CD4-positive, alpha-beta T cell (primary cell): ENCODE measurements around the gene LINGO4. TPM values are rescaled to one million over a fixed set of nuclear protein-coding genes. Genes with fewer than 3 reads are reported as not detected.

ENCODE experiments used
- ATAC-seq: fragments of 200-7000 bp; cut with Tn5 transposase; one replicate; pipeline ENCODE4 v1.10.0; 2022; ENCODE audit warnings: mild to moderate bottlenecking; ENCODE audit not compliant: poor library complexity
- CTCF ChIA-PET: fragments of 350-600 bp; sonication (Branson Sonifier 250); formaldehyde crosslinking; loops from one replicate; lab custom pipeline; 2021; ENCODE audit warnings: antibody characterized with exemption, inconsistent platforms; lab: Charles Lee
- POLR2A ChIA-PET: fragments of 350-600 bp; sonication (Branson Sonifier 250); formaldehyde crosslinking; loops from one replicate; lab custom pipeline; 2021; ENCODE audit warnings: antibody characterized with exemption, inconsistent platforms; lab: Charles Lee
- DNase-seq, 14 experiments: peaks; one replicate each; pipeline ENCODE4 v3.0.0-alpha.2; 2013 to 2020; ENCODE audit warnings: mixed read lengths in 2 of 14
- H3K27ac ChIP-seq, 2 donors: one replicate each; pipeline versions ENCODE4 v1.5.1 to v1.7.0; 2013; ENCODE audit warnings: low read length in 2 of 2, low read depth in 1 of 2, mild to moderate bottlenecking in 1 of 2
- H3K27me3 ChIP-seq, 2 experiments: 1 replicate in 1 of 2; 2 replicates in 1 of 2; pipeline versions ENCODE4 v1.6.1 to v1.7.0; 2013; ENCODE audit warnings: low read length in 2 of 2, control low read depth in 1 of 2, mild to moderate bottlenecking in 1 of 2, moderate library complexity in 1 of 2; ENCODE audit not compliant: insufficient read depth in 2 of 2, control insufficient read depth in 1 of 2
- H3K36me3 ChIP-seq: one replicate; pipeline ENCODE4 v1.6.1; 2013; ENCODE audit warnings: low read length, control low read depth; ENCODE audit not compliant: insufficient read depth
- H3K4me1 ChIP-seq: one replicate; pipeline ENCODE4 v1.6.1; 2013; ENCODE audit warnings: low read length, control low read depth; ENCODE audit not compliant: insufficient read depth
- H3K4me3 ChIP-seq: one replicate; pipeline ENCODE4 v1.5.1; 2013; ENCODE audit warnings: mild to moderate bottlenecking, low read length, moderate library complexity
- H3K9me3 ChIP-seq, 2 experiments: 1 replicate in 1 of 2; 2 replicates in 1 of 2; pipeline versions ENCODE4 v1.6.1 to v1.7.0; 2013; ENCODE audit warnings: low read length in 2 of 2, mild to moderate bottlenecking in 2 of 2, control low read depth in 1 of 2, moderate library complexity in 1 of 2; ENCODE audit not compliant: control insufficient read depth in 1 of 2, insufficient read depth in 1 of 2
- H3K27ac Mint-ChIP-seq: one replicate; pipeline ENCODE4 v1.8.0; 2020; ENCODE audit warnings: mixed read lengths
- H3K27me3 Mint-ChIP-seq: one replicate; pipeline ENCODE4 v1.8.0; 2021; ENCODE audit warnings: mixed read lengths
- H3K36me3 Mint-ChIP-seq: one replicate; pipeline ENCODE4 v1.8.0; 2021; ENCODE audit warnings: low read depth, mixed read lengths
- H3K4me1 Mint-ChIP-seq: one replicate; pipeline ENCODE4 v1.8.0; 2021; ENCODE audit warnings: low read depth, mixed read lengths
- H3K4me3 Mint-ChIP-seq: one replicate; pipeline ENCODE4 v1.8.0; 2020; ENCODE audit warnings: mild to moderate bottlenecking, mixed read lengths
- H3K9me3 Mint-ChIP-seq: one replicate; pipeline ENCODE4 v1.8.0; 2020; ENCODE audit warnings: mixed read lengths
- CTCF ChIP-seq: fragments of 200-600 bp; IDR thresholded peaks from one replicate; pipeline ENCODE4 v1.8.0; 2022; ENCODE audit warnings: antibody characterized with exemption, mild to moderate bottlenecking
- intact Hi-C, 2 experiments: fragments of 100-400 bp; cut with DNase I in 1 of 2; cut with micrococcal nuclease in 1 of 2; formaldehyde crosslinking; loops; one replicate each; pipeline versions ENCODE4 v1.15.1 to v1.9.0; 2023 to 2025; cut with DNase I, micrococcal nuclease
- total RNA-seq, 174 experiments: library from RNA in 2 of 174; stranded (reverse) in 2 of 174; gene quantifications; one replicate each; pipeline ENCODE4 v1.2.3 and lab custom pipeline; 2021 to 2026

LINGO4 gene
- total RNA-seq, 2 experiments from 2014 or later = 0.06 to 0.16 TPM

GRCh38 chr1:151814971-151815545 lies 9.8 kb upstream of the LINGO4 start:
- peaks cover 60% of the 10 kb centered on the region for H3K4me1 Mint-ChIP-seq
- Histone ChIP-seq H3K27ac (peak overlapping the region in 1 of 2 donors; percentile 23), H3K9me3 (no peaks in the 10 kb centered on the region), H3K4me3 (no peak overlapping the region), H3K36me3 (peaks cover 9% of the 10 kb centered on the region), H3K4me1 (peaks cover 80% of the 10 kb centered on the region), H3K27me3 (no peaks in the 10 kb centered on the region)
- no peaks in the 10 kb centered on the region for H3K36me3 Mint-ChIP-seq
- intact Hi-C loops = no loop called here
- ChIA-PET POLR2A (interaction anchor here (0.6 to 4.0 kb wide), 5 partner anchors 11 to 60 kb away, joined by 3 to 23 read pairs (median 8); partner anchors contain the start of gene TDRKH), CTCF (interaction anchor here (1.0 kb wide), 1 partner anchor 16 kb away, joined by 3 read pairs; no protein-coding TSS in a partner anchor)
- H3K27ac Mint-ChIP-seq = peak overlapping the region; percentile 81
- H3K9me3 Mint-ChIP-seq = no peaks in the 10 kb centered on the region
- peak overlapping the region; percentile 46 for H3K4me3 Mint-ChIP-seq
- ATAC-seq (no peak), DNase-seq (no peak)
- no peaks in the 10 kb centered on the region for H3K27me3 Mint-ChIP-seq
- TF ChIP-seq CTCF = no peak

- peaks cover 73% of the 10 kb centered on the region for H3K4me1 ChIP-seq
- H3K27me3 Mint-ChIP-seq = no peaks in the 10 kb centered on the region
- H3K4me3 Mint-ChIP-seq = no peak overlapping the region
- H3K4me3 ChIP-seq = no peak overlapping the region
- peaks cover 14% of the 10 kb centered on the region for H3K36me3 ChIP-seq
- ChIA-PET POLR2A (interaction anchor here (4.0 kb wide), 1 partner anchor 25 kb away, joined by 23 read pairs; the partner anchor contains the start of gene TDRKH), CTCF (no interaction called here)
- H3K9me3 Mint-ChIP-seq = no peaks in the 10 kb centered on the region
- no peaks in the 10 kb centered on the region for H3K36me3 Mint-ChIP-seq
- H3K9me3 ChIP-seq = no peaks in the 10 kb centered on the region
- intact Hi-C loops = no loop called here
- H3K27ac Mint-ChIP-seq = peak overlapping the region; percentile 28
- H3K4me1 Mint-ChIP-seq = peaks cover 54% of the 10 kb centered on the region
- H3K27ac ChIP-seq = no peak overlapping the region
- ATAC-seq (no peak), DNase-seq (no peak)
- TF ChIP-seq CTCF = no peak
- no peaks in the 10 kb centered on the region for H3K27me3 ChIP-seq
Measured at GRCh38 chr1:151814426-151814825, 9.2 kb upstream of the LINGO4 start.

- H3K9me3 Mint-ChIP-seq = no peaks in the 10 kb centered on the region
- DNase-seq = no peak
- POLR2A ChIA-PET = no interaction called here
- Histone ChIP-seq H3K36me3 (peaks cover 14% of the 10 kb centered on the region), H3K9me3 (no peaks in the 10 kb centered on the region), H3K27me3 (no peaks in the 10 kb centered on the region), H3K4me3 (no peak overlapping the region), H3K4me1 (peaks cover 63% of the 10 kb centered on the region), H3K27ac (peak overlapping the region in 1 of 2 donors; percentile 0)
- no peak for ATAC-seq
- no peak overlapping the region for H3K4me3 Mint-ChIP-seq
- H3K27me3 Mint-ChIP-seq = no peaks in the 10 kb centered on the region
- CTCF ChIA-PET = interaction anchor here (1.5 kb wide), 1 partner anchor 10 kb away, joined by 5 read pairs; no protein-coding TSS in a partner anchor
- intact Hi-C loops = no loop called here
- H3K27ac Mint-ChIP-seq = no peak overlapping the region
- H3K4me1 Mint-ChIP-seq = peaks cover 53% of the 10 kb centered on the region
- no peaks in the 10 kb centered on the region for H3K36me3 Mint-ChIP-seq
- TF ChIP-seq CTCF = no peak
Measured at GRCh38 chr1:151813271-151813977, 8.2 kb upstream of the LINGO4 start.
